Gastrocnemius medialis (tissue), 4 donors: ENCODE data around the gene SUMF2.

Experiments used
- CTCF ChIP-seq, 5 experiments: fragments of 450-650 bp in 3 of 5; fragments of 200-600 bp in 2 of 5; sonication (generic) in 2 of 5; IDR thresholded peaks in 4 of 5; conservative IDR thresholded peaks in 1 of 5; 1 replicate in 4 of 5; 2 replicates in 1 of 5; pipeline ENCODE4 v1.5.1; 2016 to 2019; ENCODE audit warnings: antibody characterized with exemption in 5 of 5, mild to moderate bottlenecking in 3 of 5, moderate library complexity in 3 of 5
- POLR2A ChIP-seq, 2 donors: fragments of 450-650 bp; IDR thresholded peaks; one replicate each; pipeline ENCODE4 v1.6.1; 2017; ENCODE audit warnings: antibody characterized with exemption in 2 of 2, mild to moderate bottlenecking in 2 of 2, moderate library complexity in 2 of 2

DNA sequence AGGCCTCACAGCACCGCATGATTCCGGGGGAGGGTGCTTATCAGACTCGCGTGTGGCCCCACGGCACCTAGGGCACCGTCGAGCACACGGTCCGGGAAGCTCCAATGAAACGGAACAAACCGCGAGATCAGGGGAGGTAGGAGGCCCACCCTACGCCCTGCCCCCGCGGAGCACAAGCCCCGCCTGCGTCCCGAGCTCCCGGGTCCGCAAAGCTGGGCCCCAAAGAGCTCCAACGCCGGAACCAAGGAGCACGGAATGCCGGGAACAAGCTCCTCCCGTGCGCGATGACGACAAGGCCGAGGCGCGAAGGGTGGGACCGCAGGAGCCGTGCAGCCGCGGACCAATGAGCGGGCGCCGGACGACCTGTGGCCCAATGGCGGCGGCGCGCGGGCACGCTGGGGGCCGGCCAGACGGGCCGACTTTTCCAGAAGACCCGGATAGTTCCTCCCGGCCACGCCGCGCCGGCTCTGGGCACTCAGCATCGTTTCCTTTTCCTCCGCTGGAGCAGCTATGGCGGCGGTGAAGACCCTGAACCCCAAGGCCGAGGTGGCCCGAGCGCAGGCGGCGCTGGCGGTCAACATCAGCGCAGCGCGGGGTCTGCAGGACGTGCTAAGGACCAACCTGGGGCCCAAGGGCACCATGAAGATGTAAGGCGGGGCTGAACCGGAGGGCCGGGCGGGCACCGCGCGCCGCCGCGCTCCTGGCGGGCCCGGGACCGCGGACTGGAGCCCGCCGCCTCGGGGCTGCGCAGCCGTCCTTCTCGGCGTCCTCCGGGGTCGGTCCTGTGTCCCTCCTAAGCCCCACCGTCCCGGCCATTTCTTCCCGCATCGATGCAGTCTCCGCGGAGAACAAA lies 12.5 kb upstream of the SUMF2 start, which contains the start of the genes CCT6A and PSPH:
- no peak for TF ChIP-seq CTCF (IDR thresholded peaks at IDR 0.05 in 4 of 5, conservative IDR thresholded peaks at IDR 0.05 in 1 of 5)
- TF ChIP-seq POLR2A (IDR thresholded peaks at IDR 0.05) = peak; percentile 88
